AG09319 (cell line): ENCODE results near the gene RNF224.

Source experiments
- DNase-seq: peaks from one replicate; pipeline ENCODE4 v3.0.0-alpha.2; 2010; ENCODE audit warnings: low read depth; ENCODE audit errors: extremely low read depth
- TF ChIP-seq, protein P1 (sequence below): IDR thresholded peaks from 2 replicates; pipeline ENCODE4 v1.5.1; 2011; ENCODE audit warnings: low read depth, mild to moderate bottlenecking, inconsistent platforms, low read length, moderate library complexity

Gene RNF224

GRCh38 chr9:137277329-137278041 lies 50.2 kb downstream of the RNF224 start, which contains the start of gene TOR4A:
Gene TOR4A (plus strand): TSS chr9:137277726. CDS start chr9:137278690, 964 bp downstream.
- DNase-seq, result peak; percentile 43

GRCh38 chr9:137278061-137278701 lies 50.9 kb downstream of the RNF224 start:
- no peak for DNase-seq
- TF ChIP-seq, protein P1, sequence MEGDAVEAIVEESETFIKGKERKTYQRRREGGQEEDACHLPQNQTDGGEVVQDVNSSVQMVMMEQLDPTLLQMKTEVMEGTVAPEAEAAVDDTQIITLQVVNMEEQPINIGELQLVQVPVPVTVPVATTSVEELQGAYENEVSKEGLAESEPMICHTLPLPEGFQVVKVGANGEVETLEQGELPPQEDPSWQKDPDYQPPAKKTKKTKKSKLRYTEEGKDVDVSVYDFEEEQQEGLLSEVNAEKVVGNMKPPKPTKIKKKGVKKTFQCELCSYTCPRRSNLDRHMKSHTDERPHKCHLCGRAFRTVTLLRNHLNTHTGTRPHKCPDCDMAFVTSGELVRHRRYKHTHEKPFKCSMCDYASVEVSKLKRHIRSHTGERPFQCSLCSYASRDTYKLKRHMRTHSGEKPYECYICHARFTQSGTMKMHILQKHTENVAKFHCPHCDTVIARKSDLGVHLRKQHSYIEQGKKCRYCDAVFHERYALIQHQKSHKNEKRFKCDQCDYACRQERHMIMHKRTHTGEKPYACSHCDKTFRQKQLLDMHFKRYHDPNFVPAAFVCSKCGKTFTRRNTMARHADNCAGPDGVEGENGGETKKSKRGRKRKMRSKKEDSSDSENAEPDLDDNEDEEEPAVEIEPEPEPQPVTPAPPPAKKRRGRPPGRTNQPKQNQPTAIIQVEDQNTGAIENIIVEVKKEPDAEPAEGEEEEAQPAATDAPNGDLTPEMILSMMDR, result no peak

More at GRCh38 chr9:137277329-137278041, 50.2 kb downstream of the RNF224 start, which contains the start of gene TOR4A:
- TF ChIP-seq, protein P1, result peak; percentile 6; the same call in 1 of the 2 replicates
